GM23248 (cell line): ENCODE results near the gene GNS. TPM values are rescaled to one million over a fixed set of nuclear protein-coding genes. Genes with fewer than 3 reads are reported as not detected.

ENCODE experiments used
- DNase-seq: peaks from one replicate; pipeline ENCODE4 v3.0.0-alpha.2; 2015
- H2AFZ ChIP-seq: fragments of 200-600 bp; sonication (generic); 2 replicates; pipeline ENCODE4 v1.6.1; 2016; ENCODE audit warnings: antibody characterized with exemption
- H3F3A ChIP-seq: fragments of 200-600 bp; sonication (generic); 2 replicates; pipeline ENCODE4 v1.6.1; 2016; ENCODE audit warnings: mild to moderate bottlenecking, antibody characterized with exemption, mixed run types; ENCODE audit not compliant: insufficient read depth
- H3K27ac ChIP-seq: fragments of 200-600 bp; sonication (generic); 2 replicates; pipeline ENCODE4 v1.5.1; 2016; ENCODE audit warnings: mild to moderate bottlenecking
- H3K27me3 ChIP-seq: fragments of 200-600 bp; sonication (generic); replicated peaks from 2 replicates; pipeline ENCODE4 v1.6.1; 2016; ENCODE audit warnings: mild to moderate bottlenecking; ENCODE audit not compliant: insufficient read depth
- H3K36me3 ChIP-seq: fragments of 200-600 bp; sonication (generic); 2 replicates; pipeline ENCODE4 v1.6.1; 2016; ENCODE audit warnings: low read depth, mild to moderate bottlenecking
- H3K4me1 ChIP-seq: fragments of 200-600 bp; sonication (generic); 2 replicates; pipeline ENCODE4 v1.6.1; 2016; ENCODE audit warnings: mild to moderate bottlenecking; ENCODE audit not compliant: insufficient read depth
- H3K4me2 ChIP-seq: fragments of 200-600 bp; sonication (generic); one replicate; pipeline ENCODE4 v1.6.1; 2016; ENCODE audit warnings: mild to moderate bottlenecking; ENCODE audit not compliant: unreplicated experiment
- H3K4me3 ChIP-seq: fragments of 200-600 bp; sonication (generic); 2 replicates; pipeline ENCODE4 v1.5.1; 2016; ENCODE audit warnings: mild to moderate bottlenecking
- H3K79me2 ChIP-seq: fragments of 200-600 bp; sonication (generic); 2 replicates; pipeline ENCODE4 v1.6.1; 2016; ENCODE audit warnings: mild to moderate bottlenecking; ENCODE audit not compliant: insufficient read depth
- H3K9ac ChIP-seq: fragments of 200-600 bp; sonication (generic); 2 replicates; pipeline ENCODE4 v1.6.1; 2016; ENCODE audit warnings: mild to moderate bottlenecking
- H3K9me2 ChIP-seq: fragments of 200-600 bp; sonication (generic); 2 replicates; pipeline ENCODE4 v1.6.1; 2016; ENCODE audit warnings: mixed run types, mild to moderate bottlenecking, moderate library complexity; ENCODE audit not compliant: insufficient read depth
- H3K9me3 ChIP-seq: fragments of 200-600 bp; sonication (generic); one replicate; pipeline ENCODE4 v1.6.1; 2017; ENCODE audit warnings: low read depth
- H4K20me1 ChIP-seq: fragments of 200-600 bp; sonication (generic); 2 replicates; pipeline ENCODE4 v1.6.0; 2016; ENCODE audit not compliant: insufficient read depth
- EZH2 ChIP-seq: fragments of 200-600 bp; sonication (generic); IDR thresholded peaks from 2 replicates; pipeline ENCODE4 v1.6.1; 2018; ENCODE audit warnings: antibody characterized with exemption, mild to moderate bottlenecking; ENCODE audit not compliant: insufficient read depth, poor library complexity, severe bottlenecking
- EZH2phosphoT487 ChIP-seq: fragments of 200-600 bp; sonication (generic); IDR thresholded peaks from 2 replicates; pipeline ENCODE4 v1.6.1; 2018; ENCODE audit warnings: antibody characterized with exemption, moderate library complexity, mild to moderate bottlenecking, low read depth; ENCODE audit not compliant: insufficient read depth
- WGBS, 2 experiments: methylation state at CpG; one replicate each; pipeline ENCODE4 v1.1.6; 2015 to 2017; ENCODE audit warnings: low lambda C conversion rate in 2 of 2, low coverage in 1 of 2; ENCODE audit errors: missing lambda C conversion rate in 2 of 2; 5-methylcytosine and 5-hydroxymethylcytosine counted together
- in situ Hi-C: fragments of 300-500 bp; cut with MboI; formaldehyde crosslinking; loops from 2 replicates; pipeline ENCODE4 v1.15.0; 2020
- polyA plus RNA-seq: library from polyadenylated mRNA; unstranded; fragments of >200 nt; fragmentation: Nextera tagmentation; extraction: Ambion mirVana; gene quantifications from 2 replicates; pipeline ENCODE4 v1.2.1, GENCODE V29; 2016
- total RNA-seq: library from RNA; depleted of rRNA; stranded (reverse); fragments of >200 nt; shearing (Covaris generic); gene quantifications from 2 replicates; pipeline ENCODE4 v1.2.3, GENCODE V29; 2014

Gene GNS
- total and polyA plus RNA-seq, 2 experiments from 2014 or later, result 76.6 to 129 TPM

DNA sequence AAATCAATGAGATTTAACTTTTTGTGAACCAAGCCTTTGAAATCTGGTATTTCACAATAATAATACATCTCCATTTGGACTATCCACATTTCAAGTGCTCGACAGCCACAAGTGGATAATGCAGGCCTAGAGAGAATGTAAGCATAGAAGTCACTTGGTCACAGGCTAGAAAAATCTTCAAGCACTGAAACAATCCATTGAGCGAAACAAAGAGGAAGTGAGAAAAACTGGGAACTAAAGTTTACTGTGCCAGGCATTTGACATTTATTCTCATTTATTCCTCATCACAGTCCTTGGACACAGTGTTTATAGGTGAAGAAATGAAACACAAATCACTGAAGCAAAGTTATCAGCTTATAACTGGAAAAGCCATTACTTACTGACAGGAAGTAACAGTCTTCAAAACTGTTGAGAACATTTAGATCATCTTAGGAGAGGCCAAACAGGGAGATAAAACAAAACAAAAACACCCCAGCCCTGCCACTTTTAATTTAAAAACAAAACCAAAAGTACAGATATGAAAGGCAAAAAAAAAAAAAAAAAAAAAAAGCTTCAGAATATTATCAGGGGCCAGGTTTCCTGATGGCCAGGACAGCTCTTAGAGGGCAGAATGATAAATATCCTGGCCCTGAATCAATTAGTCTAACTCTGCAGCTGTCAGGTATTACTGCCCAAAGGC is 29.2 kb downstream of the GNS start:
- no peak for DNase-seq
- Histone ChIP-seq H3K4me2 (no peak overlapping the region), H3K79me2 (no peaks in the 10 kb centered on the region), H3K27ac (no peak overlapping the region), H3K4me1 (peaks cover 5% of the 10 kb centered on the region), H3K9me2 (no peaks in the 10 kb centered on the region), H3K36me3 (no peaks in the 10 kb centered on the region), H3F3A (no peaks in the 10 kb centered on the region), H3K27me3 (no peaks in the 10 kb centered on the region), H3K9ac (no peak overlapping the region), H3K9me3 (no peaks in the 10 kb centered on the region), H3K4me3 (no peak overlapping the region), H4K20me1 (no peaks in the 10 kb centered on the region), H2AFZ (no peak overlapping the region)
- in situ Hi-C loops, result no loop called here
- TF ChIP-seq EZH2 (no peak), EZH2phosphoT487 (no peak)
- 96% methylated on average over 2 of the region's 2 CpGs for WGBS, 2 experiments

DNA sequence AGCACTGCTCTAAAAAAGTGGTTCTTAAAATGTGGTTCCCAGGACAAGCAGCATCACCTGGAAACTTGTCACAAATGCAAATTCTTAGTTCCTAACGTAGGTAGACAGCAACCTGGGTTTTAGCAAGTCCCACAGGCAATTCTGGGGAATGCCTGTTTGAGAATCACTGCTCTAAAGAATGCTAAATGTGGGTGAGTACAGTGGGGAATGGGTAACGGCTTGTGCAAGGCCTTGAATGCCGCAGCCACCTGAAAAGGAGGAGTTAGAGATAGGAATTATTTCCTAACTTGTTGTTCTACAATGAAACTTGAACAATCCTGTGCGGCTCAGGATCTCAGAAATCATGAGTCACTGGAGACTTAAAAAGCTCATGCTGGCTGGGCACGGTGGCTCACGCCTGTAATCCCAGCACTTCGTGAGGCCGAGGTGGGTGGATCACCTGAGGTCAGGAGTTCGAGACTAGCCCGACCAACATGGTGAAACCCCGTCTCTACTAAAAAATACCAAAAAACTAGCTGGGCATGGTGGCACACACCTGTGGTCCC is 34.9 kb downstream of the GNS start:
- Histone ChIP-seq H3K27me3 (no peaks in the 10 kb centered on the region), H3F3A (no peaks in the 10 kb centered on the region), H2AFZ (no peak overlapping the region), H3K36me3 (peaks cover 10% of the 10 kb centered on the region; the same call in 1 of the 2 replicates), H3K9me2 (no peaks in the 10 kb centered on the region), H3K9ac (no peak overlapping the region), H3K27ac (no peak overlapping the region), H3K4me1 (no peaks in the 10 kb centered on the region), H3K9me3 (no peaks in the 10 kb centered on the region), H4K20me1 (no peaks in the 10 kb centered on the region), H3K4me3 (no peak overlapping the region), H3K4me2 (no peak overlapping the region), H3K79me2 (no peaks in the 10 kb centered on the region)
- in situ Hi-C loops, result no loop called here
- WGBS, 2 experiments, result 96 to 98% methylated on average over 11 of the region's 11 CpGs
- TF ChIP-seq EZH2, result no peak
- no peak for TF ChIP-seq EZH2phosphoT487
- DNase-seq, result no peak

DNA sequence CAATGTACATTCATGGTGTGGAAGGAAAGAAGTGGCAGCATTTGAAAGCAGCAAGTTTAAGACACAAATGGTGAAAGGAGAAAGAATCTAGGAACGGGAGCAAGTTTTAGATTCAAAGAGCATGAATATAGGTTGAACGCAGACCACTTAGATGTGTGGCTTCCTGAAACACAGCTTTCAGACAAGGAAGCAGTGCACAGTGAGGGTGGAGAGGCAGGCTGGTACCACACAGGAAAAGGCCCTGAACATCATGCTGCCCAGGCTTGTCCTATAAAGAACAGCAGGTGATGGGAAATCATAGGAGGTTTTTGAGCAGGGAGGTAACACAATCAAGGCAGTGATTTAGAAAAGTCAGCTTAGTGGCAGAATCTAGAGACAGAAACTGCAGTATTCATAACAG is 35.6 kb downstream of the GNS start:
- Histone ChIP-seq H3K36me3 (peaks cover 10% of the 10 kb centered on the region; the same call in 1 of the 2 replicates), H3K27me3 (no peaks in the 10 kb centered on the region), H3K4me3 (no peak overlapping the region), H2AFZ (no peak overlapping the region), H3K9me2 (no peaks in the 10 kb centered on the region), H3K4me2 (no peak overlapping the region), H3K9ac (no peak overlapping the region), H3K4me1 (no peaks in the 10 kb centered on the region), H3K79me2 (no peaks in the 10 kb centered on the region), H3F3A (no peaks in the 10 kb centered on the region), H4K20me1 (no peaks in the 10 kb centered on the region), H3K9me3 (no peaks in the 10 kb centered on the region), H3K27ac (no peak overlapping the region)
- DNase-seq, result no peak
- no peak for TF ChIP-seq EZH2
- no peak for TF ChIP-seq EZH2phosphoT487
- WGBS, 2 experiments, result 93 to 98% methylated on average over 2 of the region's 2 CpGs
- in situ Hi-C loops, result no loop called here

DNA sequence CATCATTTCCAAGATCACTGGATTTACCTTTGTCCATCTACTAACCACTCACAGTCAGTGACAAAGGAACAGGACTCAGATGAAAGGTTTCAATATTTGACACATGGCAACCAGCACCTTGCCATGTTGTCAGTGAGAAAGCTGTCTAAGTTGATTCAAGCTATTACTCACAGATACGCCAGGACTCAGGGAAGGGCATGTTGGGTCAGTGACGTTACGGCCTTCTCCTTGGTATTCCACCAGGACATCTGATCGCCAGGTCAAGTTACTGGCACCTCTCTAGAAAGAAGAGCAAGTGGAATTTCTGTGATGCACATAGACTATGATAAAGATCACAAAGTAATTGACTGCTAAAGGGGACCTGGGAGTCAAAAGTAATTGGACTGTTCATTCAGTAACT is 36.4 kb downstream of the GNS start:
- Histone ChIP-seq H3K27me3 (no peaks in the 10 kb centered on the region), H3K4me3 (no peak overlapping the region), H3F3A (no peaks in the 10 kb centered on the region), H3K9me3 (no peaks in the 10 kb centered on the region), H4K20me1 (no peaks in the 10 kb centered on the region), H3K79me2 (no peaks in the 10 kb centered on the region), H3K27ac (no peak overlapping the region), H3K36me3 (peaks cover 10% of the 10 kb centered on the region; the same call in 1 of the 2 replicates), H3K9me2 (no peaks in the 10 kb centered on the region), H3K9ac (no peak overlapping the region), H3K4me2 (no peak overlapping the region), H3K4me1 (no peaks in the 10 kb centered on the region), H2AFZ (no peak overlapping the region)
- TF ChIP-seq EZH2phosphoT487 (no peak), EZH2 (no peak)
- no peak for DNase-seq
- 90 to 92% methylated on average over 4 of the region's 4 CpGs for WGBS, 2 experiments
- in situ Hi-C loops, result no loop called here
